Peyer's patch (tissue), 4 donors: ENCODE data around the gene TBC1D9B. TPM values are rescaled to one million over a fixed set of nuclear protein-coding genes. Genes with fewer than 3 reads are reported as not detected.
A peak's percentile ranks its signal among the peaks of the same experiment; 100 is the strongest.

Source experiments
- DNase-seq, 3 donors: peaks; one replicate each; pipeline ENCODE4 v3.0.0-alpha.2; 2017 to 2019
- H3K27ac ChIP-seq, 4 donors: fragments of 200-600 bp; sonication (generic); one replicate each; pipeline ENCODE4 v1.5.1; 2016 to 2019
- H3K27me3 ChIP-seq, 2 donors: fragments of 200-600 bp; sonication (generic); one replicate each; pipeline ENCODE4 v1.5.1; 2019
- H3K36me3 ChIP-seq, 3 donors: fragments of 200-600 bp; sonication (generic); one replicate each; pipeline ENCODE4 v1.5.1; 2016 to 2019
- H3K4me1 ChIP-seq, 4 donors: fragments of 200-600 bp; sonication (generic); one replicate each; pipeline ENCODE4 v1.5.1; 2016 to 2019
- H3K4me3 ChIP-seq, 4 donors: fragments of 200-600 bp; sonication (generic); 1 replicate in 3 of 4; 2 replicates in 1 of 4; pipeline ENCODE4 v1.5.1; 2016 to 2019; ENCODE audit warnings: mild to moderate bottlenecking in 1 of 4
- H3K9me3 ChIP-seq, 4 donors: fragments of 200-600 bp; sonication (generic); one replicate each; pipeline ENCODE4 v1.5.1; 2016 to 2019; ENCODE audit warnings: mild to moderate bottlenecking in 1 of 4
- CTCF ChIP-seq, 6 experiments: fragments of 450-650 bp in 4 of 6; fragments of 200-600 bp in 2 of 6; sonication (generic) in 1 of 6; IDR thresholded peaks; one replicate each; pipeline ENCODE4 v1.5.1; 2017 to 2019; ENCODE audit warnings: antibody characterized with exemption in 6 of 6, mild to moderate bottlenecking in 3 of 6, moderate library complexity in 1 of 6
- POLR2A ChIP-seq, 2 donors: fragments of 450-650 bp; IDR thresholded peaks; one replicate each; pipeline ENCODE4 v1.5.1; 2017; ENCODE audit warnings: antibody characterized with exemption in 2 of 2, mild to moderate bottlenecking in 2 of 2, moderate library complexity in 2 of 2
- total RNA-seq, 4 donors: library from RNA; depleted of rRNA; stranded (reverse); fragments of >200 nt; gene quantifications; one replicate each; pipeline ENCODE4 v1.1.0, GENCODE V29; 2016

TBC1D9B gene
- total RNA-seq, 4 donors from 2014 or later: 89.7 to 281 (median 186) TPM

- DNase-seq: no peak
- Histone ChIP-seq H3K4me3 (no peak overlapping the region), H3K9me3 (no peaks in the 10 kb centered on the region), H3K27ac (no peak overlapping the region), H3K27me3 (no peaks in the 10 kb centered on the region), H3K4me1 (no peaks in the 10 kb centered on the region), H3K36me3 (peaks cover 0 to 94% (median 0%) of the 10 kb centered on the region in 3 donors)
- TF ChIP-seq POLR2A (IDR thresholded peaks at IDR 0.05) (no peak), CTCF (IDR thresholded peaks at IDR 0.05) (no peak)
These were observed 11.8 kb downstream of the TBC1D9B start for GRCh38 chr5:179895861-179896260.

GRCh38 chr5:179893958-179894895, 13.5 kb downstream of the TBC1D9B start:
- Histone ChIP-seq H3K27ac (no peak overlapping the region), H3K27me3 (no peaks in the 10 kb centered on the region), H3K9me3 (no peaks in the 10 kb centered on the region), H3K4me3 (no peak overlapping the region), H3K4me1 (no peaks in the 10 kb centered on the region), H3K36me3 (peaks cover 0 to 98% (median 0%) of the 10 kb centered on the region in 3 donors)
- peak in 1 of 3 donors; percentile 53 for DNase-seq
- TF ChIP-seq POLR2A (IDR thresholded peaks at IDR 0.05) (no peak), CTCF (IDR thresholded peaks at IDR 0.05) (no peak)

GRCh38 chr5:179893076-179893957, 14.4 kb downstream of the TBC1D9B start:
- H3K27ac ChIP-seq: no peak overlapping the region
- H3K36me3 ChIP-seq: peaks cover 0 to 98% (median 0%) of the 10 kb centered on the region in 3 donors
- no peaks in the 10 kb centered on the region for H3K27me3 ChIP-seq
- H3K4me3 ChIP-seq: no peak overlapping the region
- H3K9me3 ChIP-seq: no peaks in the 10 kb centered on the region
- peak in 1 of 3 donors; percentile 43 for DNase-seq
- no peaks in the 10 kb centered on the region for H3K4me1 ChIP-seq
- TF ChIP-seq CTCF (IDR thresholded peaks at IDR 0.05) (no peak), POLR2A (IDR thresholded peaks at IDR 0.05) (no peak)

- Histone ChIP-seq H3K27ac (no peak overlapping the region), H3K9me3 (no peaks in the 10 kb centered on the region), H3K4me3 (no peak overlapping the region), H3K4me1 (no peaks in the 10 kb centered on the region), H3K27me3 (no peaks in the 10 kb centered on the region), H3K36me3 (peaks cover 0 to 98% (median 0%) of the 10 kb centered on the region in 3 donors)
- no peak for DNase-seq
- TF ChIP-seq POLR2A (IDR thresholded peaks at IDR 0.05) (no peak), CTCF (IDR thresholded peaks at IDR 0.05) (no peak)
These were observed 15.4 kb downstream of the TBC1D9B start for GRCh38 chr5:179892255-179892654.

GRCh38 chr5:179890751-179891682, 16.7 kb downstream of the TBC1D9B start:
- peak in 1 of 3 donors; percentile 35 for DNase-seq
- H3K36me3 ChIP-seq: peaks cover 0 to 96% (median 0%) of the 10 kb centered on the region in 3 donors

More at GRCh38 chr5:179890751-179891682, 16.7 kb downstream of the TBC1D9B start:
- Histone ChIP-seq H3K4me3 (no peak overlapping the region), H3K27me3 (no peaks in the 10 kb centered on the region), H3K27ac (no peak overlapping the region), H3K9me3 (no peaks in the 10 kb centered on the region), H3K4me1 (no peaks in the 10 kb centered on the region)
- no peak for TF ChIP-seq CTCF (IDR thresholded peaks at IDR 0.05)
- TF ChIP-seq POLR2A (IDR thresholded peaks at IDR 0.05): no peak
